Nephron (organoid): ENCODE results near the gene TMIGD3.
A peak's percentile ranks its signal among the peaks of the same experiment; 100 is the strongest.

Source experiments
- H3K27ac Mint-ChIP-seq, 3 experiments: 2 replicates each; pipeline ENCODE4 v1.8.0; 2020; ENCODE audit warnings: mixed read lengths in 3 of 3, mild to moderate bottlenecking in 2 of 3, moderate library complexity in 1 of 3
- H3K27me3 Mint-ChIP-seq: 2 replicates; pipeline ENCODE4 v1.8.0; 2021; ENCODE audit warnings: low read depth, mild to moderate bottlenecking, moderate library complexity, mixed read lengths
- H3K36me3 Mint-ChIP-seq: 2 replicates; pipeline ENCODE4 v1.8.0; 2020; ENCODE audit warnings: low read depth, mixed read lengths
- H3K4me1 Mint-ChIP-seq: 2 replicates; pipeline ENCODE4 v1.8.0; 2020; ENCODE audit warnings: mixed read lengths
- H3K4me3 Mint-ChIP-seq, 3 experiments: 2 replicates each; pipeline ENCODE4 v1.8.0; 2020; ENCODE audit warnings: mild to moderate bottlenecking in 3 of 3, mixed read lengths in 3 of 3, moderate library complexity in 2 of 3
- H3K9me3 Mint-ChIP-seq: 2 replicates; pipeline ENCODE4 v1.8.0; 2020; ENCODE audit warnings: mixed read lengths
- TF ChIP-seq, protein P1 (sequence below), 3 experiments: fragments of 200-600 bp; sonication (generic); IDR thresholded peaks; one replicate each; pipeline ENCODE4 v1.5.0; 2021; ENCODE audit warnings: antibody characterized with exemption in 3 of 3; ENCODE audit not compliant: unreplicated experiment in 3 of 3

The TMIGD3 gene

DNA sequence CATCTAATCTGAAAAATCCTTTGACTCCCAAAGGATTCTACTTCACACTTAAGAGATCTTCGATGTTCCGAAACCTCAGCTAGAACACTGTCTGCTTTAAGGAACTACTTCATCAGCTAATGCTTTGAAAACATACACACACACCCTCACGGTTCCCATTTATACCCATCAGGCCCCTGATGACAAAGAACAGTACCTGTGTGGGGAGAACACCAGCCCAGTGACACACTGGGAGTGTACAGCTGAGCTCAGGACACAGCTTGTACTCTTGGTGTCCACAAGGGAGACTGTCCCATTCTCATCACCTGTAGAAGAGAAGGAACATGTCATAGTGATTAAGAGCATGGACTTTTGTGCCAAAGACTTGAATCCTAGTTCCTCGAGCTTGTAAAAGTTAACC is 61.0 kb downstream of the TMIGD3 start:
- no peak overlapping the region for H3K27ac Mint-ChIP-seq
- TF ChIP-seq, protein P1, sequence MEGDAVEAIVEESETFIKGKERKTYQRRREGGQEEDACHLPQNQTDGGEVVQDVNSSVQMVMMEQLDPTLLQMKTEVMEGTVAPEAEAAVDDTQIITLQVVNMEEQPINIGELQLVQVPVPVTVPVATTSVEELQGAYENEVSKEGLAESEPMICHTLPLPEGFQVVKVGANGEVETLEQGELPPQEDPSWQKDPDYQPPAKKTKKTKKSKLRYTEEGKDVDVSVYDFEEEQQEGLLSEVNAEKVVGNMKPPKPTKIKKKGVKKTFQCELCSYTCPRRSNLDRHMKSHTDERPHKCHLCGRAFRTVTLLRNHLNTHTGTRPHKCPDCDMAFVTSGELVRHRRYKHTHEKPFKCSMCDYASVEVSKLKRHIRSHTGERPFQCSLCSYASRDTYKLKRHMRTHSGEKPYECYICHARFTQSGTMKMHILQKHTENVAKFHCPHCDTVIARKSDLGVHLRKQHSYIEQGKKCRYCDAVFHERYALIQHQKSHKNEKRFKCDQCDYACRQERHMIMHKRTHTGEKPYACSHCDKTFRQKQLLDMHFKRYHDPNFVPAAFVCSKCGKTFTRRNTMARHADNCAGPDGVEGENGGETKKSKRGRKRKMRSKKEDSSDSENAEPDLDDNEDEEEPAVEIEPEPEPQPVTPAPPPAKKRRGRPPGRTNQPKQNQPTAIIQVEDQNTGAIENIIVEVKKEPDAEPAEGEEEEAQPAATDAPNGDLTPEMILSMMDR (IDR thresholded peaks at IDR 0.05; ENCODE audit: unreplicated experiment in 3 of 3): no peak
- no peaks in the 10 kb centered on the region for H3K9me3 Mint-ChIP-seq
- peaks cover 14% of the 10 kb centered on the region for H3K4me1 Mint-ChIP-seq
- no peaks in the 10 kb centered on the region for H3K27me3 Mint-ChIP-seq
- no peak overlapping the region for H3K4me3 Mint-ChIP-seq
- H3K36me3 Mint-ChIP-seq: peaks cover 61% of the 10 kb centered on the region

GRCh38 chr1:111441573-111442192 is 61.8 kb downstream of the TMIGD3 start:
- no peaks in the 10 kb centered on the region for H3K9me3 Mint-ChIP-seq
- H3K4me3 Mint-ChIP-seq: no peak overlapping the region

GRCh38 chr1:111439461-111440351 is 63.7 kb downstream of the TMIGD3 start:
- Mint-ChIP-seq H3K9me3 (no peaks in the 10 kb centered on the region), H3K27ac (no peak overlapping the region), H3K36me3 (peaks cover 53% of the 10 kb centered on the region), H3K4me1 (no peaks in the 10 kb centered on the region), H3K4me3 (no peak overlapping the region), H3K27me3 (no peaks in the 10 kb centered on the region)
- TF ChIP-seq, protein P1 (IDR thresholded peaks at IDR 0.05; ENCODE audit: unreplicated experiment in 3 of 3): no peak

More at GRCh38 chr1:111441573-111442192, 61.8 kb downstream of the TMIGD3 start:
- peaks cover 6% of the 10 kb centered on the region for H3K4me1 Mint-ChIP-seq
- no peak overlapping the region for H3K27ac Mint-ChIP-seq
- TF ChIP-seq, protein P1 (IDR thresholded peaks at IDR 0.05; ENCODE audit: unreplicated experiment in 3 of 3): peak; percentile 46 to 48 (median 48)
- H3K36me3 Mint-ChIP-seq: peaks cover 61% of the 10 kb centered on the region
- H3K27me3 Mint-ChIP-seq: no peaks in the 10 kb centered on the region

DNA sequence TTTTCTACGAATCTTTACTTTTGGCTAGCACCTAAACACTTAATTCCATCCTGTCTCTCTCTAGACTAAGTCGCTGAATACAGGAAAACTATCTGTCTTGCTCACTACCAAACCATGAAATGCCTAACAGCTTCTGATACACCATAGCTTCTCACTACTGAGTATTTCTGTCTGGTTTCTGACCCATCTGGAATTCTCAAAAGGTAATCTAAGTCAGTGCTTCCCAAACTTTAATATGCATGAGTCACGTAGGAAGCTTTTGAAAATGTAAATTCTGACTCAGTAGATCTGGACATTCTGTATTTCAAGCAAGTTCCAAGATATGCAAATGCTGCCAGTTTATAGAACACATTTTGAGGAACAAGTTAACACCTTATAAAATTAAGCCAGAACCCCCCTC is 66.7 kb downstream of the TMIGD3 start:
- Mint-ChIP-seq H3K27me3 (no peaks in the 10 kb centered on the region), H3K36me3 (peaks cover 26% of the 10 kb centered on the region), H3K4me3 (no peak overlapping the region), H3K9me3 (no peaks in the 10 kb centered on the region), H3K27ac (no peak overlapping the region), H3K4me1 (no peaks in the 10 kb centered on the region)
- TF ChIP-seq, protein P1 (IDR thresholded peaks at IDR 0.05; ENCODE audit: unreplicated experiment in 3 of 3): no peak
